NCI-H146 (cell line): ENCODE measurements around the gene RAMP3.
A peak's percentile ranks its signal among the peaks of the same experiment; 100 is the strongest.
"Not testable (repeated sequence)": the region's sequence is repeated elsewhere in the genome, so short reads cannot be mapped to it uniquely, and the experiment has no call there.

Experiments used
- DNase-seq: peaks from one replicate; lab custom pipeline; 2025; lab: John Stamatoyannopoulos, UW

The RAMP3 gene

DNA sequence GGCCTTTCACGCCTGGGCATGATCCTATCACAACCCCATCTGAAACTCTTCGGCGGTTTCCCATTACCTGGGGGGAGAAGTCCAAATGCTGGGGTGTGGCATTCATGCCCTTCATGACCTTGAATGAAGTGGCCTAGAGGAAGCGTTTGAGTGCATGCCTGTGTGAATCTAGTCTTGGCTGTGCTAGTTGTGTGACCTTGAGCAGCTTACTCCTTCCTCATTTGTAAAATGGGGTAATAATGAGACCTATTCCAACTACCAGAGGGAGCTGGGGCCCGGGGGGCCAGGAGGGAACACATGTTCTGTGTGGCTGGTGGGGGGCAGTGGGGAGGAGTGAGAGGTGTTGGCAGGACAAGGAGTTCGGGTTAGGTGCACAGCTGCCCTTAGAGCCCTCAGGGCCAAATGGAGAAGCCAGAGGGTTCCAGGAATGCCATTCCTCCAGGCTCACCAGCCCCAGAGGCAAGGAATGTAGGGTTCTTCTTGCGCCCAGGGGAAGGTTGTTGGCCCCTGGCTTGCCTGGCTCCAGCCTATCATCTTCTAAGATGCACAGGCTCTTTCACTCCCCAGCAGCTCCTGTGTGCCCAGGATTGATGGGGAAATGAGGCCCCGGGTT is 24.8 kb upstream of the RAMP3 start:
- no peak for DNase-seq

DNA sequence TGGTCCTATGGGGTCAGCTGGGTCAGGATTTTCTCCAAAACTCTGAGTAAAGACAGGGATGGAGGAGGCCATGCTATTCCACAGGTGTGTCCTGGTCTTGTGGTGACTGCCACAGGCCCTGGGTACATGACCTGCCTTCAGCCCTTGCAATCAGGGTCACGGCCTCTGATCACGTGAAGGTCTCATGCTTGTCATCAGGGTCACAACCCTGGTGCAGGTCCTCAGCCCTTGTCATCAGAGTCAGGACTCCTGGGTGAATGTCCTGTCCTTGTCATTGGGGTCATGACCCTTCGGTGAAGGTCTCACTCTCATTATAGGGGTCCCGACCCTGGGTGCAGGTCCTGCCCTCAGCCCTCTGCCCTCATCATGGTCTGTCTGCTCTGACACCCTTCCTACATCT is 24.2 kb upstream of the RAMP3 start:
- DNase-seq, result no peak

DNA sequence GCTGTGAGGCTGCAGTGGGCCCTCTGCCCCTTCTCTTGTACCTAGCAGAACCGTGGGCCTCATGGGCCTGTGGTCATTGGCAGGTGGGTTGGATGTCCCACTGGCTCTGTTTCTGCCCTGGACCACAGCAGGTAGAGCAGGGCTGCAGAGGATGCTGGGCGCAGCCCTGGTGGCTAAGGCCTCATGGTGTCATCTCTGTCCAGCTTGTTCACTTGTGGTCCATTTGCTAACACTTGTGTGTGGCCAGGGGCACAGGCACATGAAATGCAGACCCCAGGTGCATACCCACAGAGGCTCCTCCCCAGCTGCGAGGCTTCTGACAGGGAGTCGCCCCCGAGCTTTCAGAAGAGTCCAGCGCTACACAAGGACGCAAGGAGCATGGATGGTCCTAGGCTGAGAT is 23.7 kb upstream of the RAMP3 start:
- no peak for DNase-seq

DNA sequence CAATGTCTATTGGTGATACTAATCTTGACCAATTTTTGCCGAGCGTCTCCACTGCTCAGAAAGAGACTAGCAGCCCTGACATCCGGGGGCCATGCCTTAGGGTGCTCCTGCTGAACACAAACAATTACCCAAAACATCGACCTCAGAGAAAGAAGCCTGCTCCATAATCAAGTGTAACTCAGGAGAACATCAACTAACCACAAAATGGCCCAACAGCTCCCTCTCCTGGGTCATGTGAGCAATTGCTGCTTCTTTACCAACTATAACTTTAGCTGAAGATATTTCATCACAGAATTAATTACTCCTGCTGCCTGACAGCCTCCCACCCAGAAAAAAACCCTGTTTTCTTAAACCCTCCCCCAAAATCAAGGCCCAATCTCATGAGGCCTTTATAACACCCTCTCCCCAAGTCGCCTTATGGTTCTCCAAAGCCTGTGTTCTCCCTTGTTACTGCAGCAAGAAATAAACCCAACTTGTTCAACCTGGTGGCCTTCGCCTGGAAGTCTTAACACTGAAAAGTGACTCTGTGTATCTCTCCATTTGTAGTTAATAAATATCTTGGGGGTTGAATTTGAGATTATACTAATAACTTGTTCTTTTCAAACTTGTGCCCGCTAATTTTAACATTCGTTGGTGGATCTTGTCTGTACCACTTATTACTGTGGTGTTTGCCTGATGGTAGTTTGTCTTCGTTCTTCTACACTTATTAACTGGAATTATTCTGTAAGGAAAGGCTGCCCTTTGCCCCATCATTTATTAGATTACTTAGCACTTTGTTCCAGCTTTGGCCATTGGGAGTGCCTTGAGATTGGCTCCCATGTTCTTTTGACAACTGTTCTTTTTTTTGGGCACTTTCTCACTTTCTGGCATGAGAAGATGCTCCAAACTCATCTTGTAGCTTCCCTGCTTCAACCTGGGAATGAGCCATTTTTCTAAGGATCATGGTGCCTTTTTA is 21.2 kb upstream of the RAMP3 start:
- peak; percentile 64 for DNase-seq

DNA sequence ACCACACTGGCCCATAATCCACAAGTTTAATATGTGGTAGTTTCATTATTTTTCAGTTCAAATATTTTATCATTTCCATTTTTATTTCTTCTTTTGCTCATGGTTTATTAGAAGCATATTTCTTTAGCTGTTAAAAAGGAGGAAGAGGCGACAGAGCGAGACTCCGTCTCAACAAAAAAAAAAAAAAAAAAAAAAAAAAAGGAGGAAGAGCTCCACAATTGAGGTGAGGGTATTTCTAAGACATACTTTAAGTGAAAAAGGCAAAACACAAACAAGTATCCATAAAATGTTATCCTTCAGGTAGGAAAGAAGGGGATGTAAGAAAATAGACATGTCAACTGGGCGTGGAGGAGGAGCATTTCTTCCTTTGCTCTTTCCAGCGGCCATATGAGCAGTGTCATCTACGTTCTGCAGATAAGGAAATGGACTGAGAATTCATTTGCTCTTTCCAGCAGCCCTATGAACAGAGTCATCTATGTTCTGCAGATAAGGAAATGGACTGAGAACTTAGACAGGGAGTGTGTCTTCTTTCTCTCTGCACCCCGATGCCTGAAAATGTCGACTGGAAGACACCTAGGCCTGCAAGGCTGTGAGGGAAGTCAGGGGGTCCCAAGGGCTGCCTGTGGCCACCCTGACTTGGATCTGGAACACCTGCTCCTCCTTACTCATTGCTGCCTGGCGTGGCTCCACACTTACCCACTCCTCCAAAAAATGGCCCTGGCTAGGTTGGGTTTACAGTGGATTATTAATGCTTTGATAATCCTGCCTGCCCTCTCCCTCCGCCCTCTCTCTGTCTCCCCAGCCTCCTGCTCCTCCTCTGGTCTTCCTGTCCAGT is 18.9 kb upstream of the RAMP3 start:
- no peak for DNase-seq

DNA sequence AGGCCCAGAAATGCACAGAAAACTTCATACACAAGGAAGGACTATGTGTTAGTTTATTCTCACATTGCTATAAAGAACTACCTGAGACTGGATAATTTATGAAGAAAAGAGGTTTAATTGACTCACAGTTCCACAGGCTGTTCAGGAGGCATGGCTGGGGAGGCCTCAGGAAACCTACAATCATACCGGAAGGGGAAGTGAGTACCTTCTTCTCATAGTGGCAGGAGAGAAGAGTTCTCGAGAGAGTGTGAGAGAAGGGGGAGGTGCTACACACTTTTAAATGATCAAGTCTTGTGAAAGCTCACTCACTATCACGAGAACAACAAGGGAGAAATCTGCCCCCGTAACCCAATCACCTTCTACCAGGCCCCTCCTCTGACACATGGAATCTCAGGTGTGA is 16.8 kb upstream of the RAMP3 start:
- DNase-seq, result no peak

DNA sequence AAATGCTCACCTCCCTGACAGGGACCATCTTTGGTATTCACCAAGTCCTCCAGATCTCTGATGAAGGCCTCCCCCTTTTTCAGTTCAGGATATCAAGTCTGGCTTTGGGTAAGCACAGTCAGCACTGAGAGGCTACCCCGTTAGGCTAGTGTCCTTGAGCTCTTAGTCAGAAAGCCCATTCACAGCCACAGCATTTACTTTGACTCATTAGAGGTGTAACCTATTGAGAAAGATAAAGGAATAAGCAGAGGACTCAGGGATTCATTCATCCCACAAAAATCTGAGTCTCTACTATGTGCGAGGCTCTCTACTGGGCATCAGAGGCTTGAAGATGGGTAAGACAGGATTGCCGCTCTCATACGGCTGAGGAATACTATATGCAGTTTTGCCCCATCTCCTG is 14.0 kb upstream of the RAMP3 start:
- DNase-seq, result no peak

DNA sequence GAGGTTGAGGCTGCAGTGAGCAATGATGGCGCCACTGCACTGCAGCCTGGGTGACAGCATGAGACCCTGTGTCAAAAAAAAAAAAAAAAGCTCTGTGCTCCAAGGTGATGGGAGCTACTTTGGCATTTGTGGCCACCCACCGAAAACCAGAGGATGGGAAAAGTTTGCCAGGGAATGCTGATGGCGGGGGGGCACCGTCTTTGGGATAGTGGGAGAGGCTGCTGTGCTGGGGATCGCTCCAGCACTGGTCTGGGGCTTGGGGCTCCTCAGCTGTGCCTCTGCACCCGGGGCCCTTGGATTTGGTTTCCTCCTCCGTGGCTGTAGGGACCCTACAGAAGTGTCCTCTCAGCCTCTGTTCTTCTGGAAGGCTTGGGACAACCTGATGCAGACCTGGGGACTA is 11.7 kb upstream of the RAMP3 start:
- no peak for DNase-seq

DNA sequence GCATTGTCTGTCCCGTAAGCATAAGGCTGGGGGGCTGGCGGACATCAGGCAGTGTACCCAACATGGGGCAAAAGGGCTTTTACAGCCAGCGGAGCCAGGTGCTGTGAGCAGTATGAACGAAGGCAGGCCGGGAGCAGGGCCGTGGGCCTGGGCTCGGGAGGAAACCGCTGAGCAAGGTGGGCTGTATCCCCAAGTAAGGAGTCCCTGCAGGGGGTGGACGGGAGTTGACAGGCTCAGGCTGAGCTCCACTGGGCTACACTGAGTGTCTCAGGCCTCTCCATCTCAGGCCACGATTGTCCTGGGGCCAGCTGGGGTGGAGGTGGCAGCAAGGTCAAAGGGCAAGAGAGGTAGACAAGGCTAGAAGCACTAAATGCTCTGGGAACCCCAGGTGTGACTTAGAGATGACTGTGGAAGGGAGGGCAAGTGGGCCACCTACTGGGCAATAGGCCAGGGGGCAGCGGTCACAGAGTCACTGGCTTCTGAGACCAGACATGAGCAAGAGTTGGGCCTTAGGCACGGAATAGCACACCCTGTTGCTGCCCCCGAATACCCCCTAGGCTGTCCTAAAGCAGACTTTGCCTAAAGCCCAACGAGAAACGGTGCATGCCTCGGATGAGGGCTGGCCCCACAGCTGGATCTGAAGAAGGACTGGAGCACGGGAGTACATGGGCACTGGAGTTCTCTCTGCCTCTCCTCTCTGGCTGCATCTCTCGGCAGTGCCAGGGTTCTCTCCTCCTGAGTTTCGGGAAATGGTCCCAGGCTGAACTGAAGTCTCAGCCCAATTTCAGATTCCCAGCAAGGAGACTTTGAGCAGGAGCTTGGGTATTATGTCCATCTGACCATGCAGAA is 10.8 kb upstream of the RAMP3 start:
- no peak for DNase-seq

DNA sequence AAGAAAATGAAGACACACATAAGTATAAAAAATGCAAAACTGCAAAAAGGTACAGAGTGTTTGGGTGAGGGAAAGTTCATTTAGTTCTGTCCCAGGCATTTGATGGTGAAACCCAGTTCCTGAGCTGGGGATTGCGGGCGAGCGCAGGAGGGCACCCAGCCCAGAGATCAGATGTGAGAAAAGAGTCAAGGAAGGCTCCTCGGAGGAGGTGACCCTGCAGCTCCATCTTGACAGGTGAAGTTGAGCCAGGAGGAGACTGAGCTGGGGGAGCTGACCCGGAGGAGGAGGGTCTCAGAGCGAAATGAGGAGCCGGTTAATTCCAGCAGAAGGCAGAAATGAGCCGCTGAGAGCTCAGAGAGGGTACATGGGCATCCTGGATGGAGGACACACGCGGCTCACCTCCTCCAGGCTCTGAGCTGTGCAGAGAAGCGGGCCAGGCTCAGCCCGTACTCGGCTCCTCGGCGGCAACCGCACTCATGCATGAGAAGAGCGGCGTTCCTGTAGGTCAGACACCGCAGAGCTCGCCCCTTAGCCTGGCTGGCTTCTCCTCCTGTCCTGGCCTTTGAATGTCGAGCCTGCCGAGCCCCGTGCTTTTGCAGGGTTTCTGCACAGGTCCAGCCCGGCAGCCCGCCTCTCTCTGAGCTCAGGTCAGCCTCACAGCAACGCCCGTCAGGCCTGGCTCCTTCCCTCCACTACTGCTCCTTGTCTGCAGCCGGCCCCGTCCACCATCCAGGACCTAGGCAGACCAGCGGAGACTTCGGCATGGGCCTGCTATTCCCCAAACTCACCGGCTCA is 9.5 kb upstream of the RAMP3 start:
- DNase-seq, result no peak

DNA sequence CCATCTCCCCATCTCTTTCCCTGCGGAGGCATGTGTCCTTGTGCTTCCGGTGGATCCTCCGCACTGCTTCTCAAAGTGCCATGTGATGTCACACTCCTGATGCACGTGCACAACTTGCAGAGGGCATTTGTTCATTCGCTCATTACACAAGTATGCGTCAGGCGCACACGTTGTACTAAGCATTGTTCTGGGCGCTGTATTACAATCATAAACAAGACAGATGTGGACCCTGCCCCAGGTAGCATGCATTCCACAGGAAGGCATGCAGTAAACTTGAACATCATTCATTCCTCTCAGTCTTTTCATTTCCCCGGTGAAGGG is 9.0 kb upstream of the RAMP3 start:
- DNase-seq, result no peak

DNA sequence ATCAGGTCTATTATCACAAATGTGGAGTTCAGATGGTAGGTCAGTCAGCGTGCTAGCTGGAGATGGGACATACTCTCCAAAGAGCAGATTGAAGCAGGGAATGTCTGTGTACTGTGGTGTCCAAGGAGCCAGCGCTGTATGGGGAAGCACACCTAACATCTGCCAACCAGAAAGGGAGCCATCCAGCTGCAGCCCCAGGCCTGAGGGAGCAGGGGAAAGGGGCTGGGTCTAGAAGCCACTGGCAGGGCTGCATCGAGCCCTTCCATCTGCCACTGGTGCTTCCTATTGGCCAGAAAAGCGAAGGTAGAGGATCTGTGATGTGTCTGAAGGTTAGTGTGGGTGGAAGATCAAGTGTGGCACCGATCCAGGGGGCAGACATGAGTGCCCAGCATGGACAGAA is 8.0 kb upstream of the RAMP3 start:
- no peak for DNase-seq

DNA sequence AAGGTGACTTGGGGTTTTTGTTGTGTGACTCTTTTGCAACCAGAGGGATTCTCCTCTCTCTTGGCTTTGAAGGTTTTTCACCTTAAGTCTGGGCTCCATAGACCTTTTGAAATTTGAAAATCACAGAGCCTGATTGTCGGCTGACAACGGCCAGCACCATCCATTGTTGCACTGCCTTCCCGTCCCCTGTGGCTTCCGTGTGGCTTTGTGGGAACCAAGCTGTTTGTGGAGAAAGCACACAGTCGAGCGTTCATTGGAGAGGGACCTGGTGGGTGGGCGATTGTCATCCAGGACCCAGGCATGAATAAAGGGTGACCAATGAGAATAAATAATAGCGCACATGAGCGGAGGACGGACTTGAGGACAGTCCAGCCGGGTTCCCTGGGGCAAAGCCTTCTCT is 7.4 kb upstream of the RAMP3 start:
- no peak for DNase-seq

DNA sequence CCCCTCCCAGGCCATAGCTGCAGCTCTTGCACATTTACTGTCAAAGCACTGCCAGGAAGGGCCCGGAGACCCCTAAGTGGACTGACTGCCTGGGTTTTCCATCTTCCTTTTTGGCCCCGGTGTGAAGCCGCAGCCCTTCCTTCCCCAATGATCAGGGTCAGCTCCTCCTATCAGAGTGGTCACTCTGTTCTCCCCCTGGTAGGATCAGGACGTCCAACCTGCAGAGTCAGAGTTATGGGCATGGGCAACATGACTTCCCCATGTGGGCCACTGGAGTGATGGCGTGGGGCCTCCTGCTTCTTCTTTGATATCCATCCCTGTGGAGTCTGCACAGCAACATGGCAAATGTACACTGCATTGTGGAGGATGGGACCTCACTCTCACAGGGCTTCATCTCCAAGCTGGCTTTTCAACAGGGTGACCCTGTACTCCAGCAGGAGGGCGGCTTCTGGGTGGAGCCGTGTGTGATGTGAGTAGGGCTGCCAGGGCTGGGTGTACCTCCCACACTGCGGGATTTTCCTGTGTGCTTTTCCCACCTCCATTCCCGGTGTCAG is 6.4 kb upstream of the RAMP3 start:
- DNase-seq, result no peak

DNA sequence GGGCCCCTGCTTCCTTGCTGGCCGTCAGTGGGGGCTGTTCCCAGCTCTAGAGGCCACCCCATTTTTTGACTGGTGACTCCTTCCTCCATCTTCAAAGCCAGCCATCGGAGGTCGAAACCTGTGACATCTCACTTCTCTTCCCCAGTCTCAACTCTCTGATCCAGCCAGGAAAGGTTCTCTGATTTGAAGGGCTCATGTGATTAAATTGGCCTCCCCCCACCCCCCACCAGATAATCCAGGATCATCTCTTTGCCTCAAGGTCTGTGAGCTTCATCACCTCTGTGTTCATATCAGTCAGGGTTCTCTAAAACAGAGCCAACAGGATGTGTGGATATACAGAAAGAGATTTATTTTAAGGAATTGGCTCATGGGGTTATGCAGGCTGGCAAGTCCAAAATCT is 5.6 kb upstream of the RAMP3 start:
- DNase-seq, result no peak

DNA sequence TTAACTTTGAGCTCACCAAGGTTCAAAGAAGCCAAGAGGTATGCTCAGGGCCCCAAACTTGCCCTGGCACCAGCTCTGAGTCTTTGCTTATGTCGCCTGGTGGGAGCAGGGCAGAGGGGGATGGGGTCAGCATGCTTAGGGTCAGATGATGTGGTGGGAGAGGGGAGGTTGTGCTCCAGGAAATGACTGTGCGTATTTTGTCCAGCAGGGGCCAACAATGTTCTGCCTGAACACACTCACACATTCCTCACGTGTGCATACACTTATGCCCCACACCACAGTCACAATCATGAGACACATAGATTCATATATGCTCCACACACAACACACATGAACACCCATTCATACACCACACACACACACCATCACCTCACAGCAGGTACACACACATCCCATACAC is 4.4 kb upstream of the RAMP3 start:
- DNase-seq, result no peak

DNA sequence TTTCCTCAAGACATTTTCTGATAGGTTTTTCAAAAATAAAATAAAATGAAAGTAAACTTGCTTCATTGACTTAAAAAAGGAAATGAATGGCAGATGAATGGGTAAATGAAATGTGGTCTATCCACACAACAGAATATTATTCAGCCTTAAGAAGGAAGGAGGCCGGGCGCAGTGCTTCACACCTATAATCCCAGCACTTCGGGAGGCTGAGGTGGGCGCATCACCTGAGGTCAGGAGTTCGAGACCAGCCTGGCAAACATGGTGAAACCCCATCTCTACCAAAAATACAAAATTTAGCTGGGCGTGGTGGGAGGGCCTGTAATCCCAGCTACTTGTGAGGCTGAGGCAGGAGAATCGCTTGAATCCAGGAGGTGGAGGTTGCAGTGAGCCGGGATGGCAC is 3.7 kb upstream of the RAMP3 start:
- not testable (repeated sequence) for DNase-seq

DNA sequence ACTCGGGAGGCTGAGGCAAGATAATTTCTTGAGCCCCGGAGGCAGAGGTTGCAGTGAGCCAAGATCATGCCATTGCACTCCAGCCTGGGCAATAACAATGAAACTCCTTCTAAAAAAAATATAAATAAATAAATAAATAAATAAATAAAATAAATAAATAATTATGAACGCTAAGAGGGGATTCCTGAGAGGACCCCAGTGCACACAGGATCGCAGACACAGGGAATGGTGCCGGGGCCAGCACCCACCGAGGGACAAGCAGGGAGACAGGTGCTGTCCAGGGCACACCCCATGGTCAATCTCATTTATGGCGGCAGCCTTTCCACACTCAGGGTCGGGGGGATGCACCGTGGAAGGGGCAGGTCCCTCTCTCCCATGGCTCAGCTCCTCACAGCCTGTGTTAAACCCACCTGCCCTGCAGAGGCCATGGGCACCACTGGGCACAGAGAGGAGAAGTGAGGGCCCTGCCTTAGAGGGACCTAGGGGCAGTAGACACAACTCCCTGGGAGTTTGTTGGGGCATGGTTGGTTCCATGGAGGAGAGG is 2.2 kb upstream of the RAMP3 start:
- DNase-seq, result no peak

DNA sequence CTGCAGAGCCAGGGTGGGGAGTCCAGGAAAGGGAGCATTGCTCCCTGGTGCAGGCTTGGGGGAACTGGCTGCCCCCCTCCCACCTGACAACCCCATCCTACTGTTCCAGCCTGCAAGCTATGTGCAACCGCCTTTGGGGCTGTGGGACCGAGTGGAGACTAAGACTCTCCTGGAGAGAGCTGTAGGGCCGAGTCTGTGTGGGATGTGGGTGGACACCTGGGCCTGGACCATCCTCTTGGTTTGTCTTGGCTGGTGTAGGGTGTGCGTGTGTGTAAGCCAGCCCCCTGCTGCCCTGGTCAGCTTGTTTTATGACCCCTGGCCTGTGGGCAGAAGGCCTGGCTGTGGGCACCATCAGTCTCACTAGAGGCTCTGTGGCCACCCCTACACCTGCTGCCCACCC is 1.6 kb upstream of the RAMP3 start:
- no peak for DNase-seq

DNA sequence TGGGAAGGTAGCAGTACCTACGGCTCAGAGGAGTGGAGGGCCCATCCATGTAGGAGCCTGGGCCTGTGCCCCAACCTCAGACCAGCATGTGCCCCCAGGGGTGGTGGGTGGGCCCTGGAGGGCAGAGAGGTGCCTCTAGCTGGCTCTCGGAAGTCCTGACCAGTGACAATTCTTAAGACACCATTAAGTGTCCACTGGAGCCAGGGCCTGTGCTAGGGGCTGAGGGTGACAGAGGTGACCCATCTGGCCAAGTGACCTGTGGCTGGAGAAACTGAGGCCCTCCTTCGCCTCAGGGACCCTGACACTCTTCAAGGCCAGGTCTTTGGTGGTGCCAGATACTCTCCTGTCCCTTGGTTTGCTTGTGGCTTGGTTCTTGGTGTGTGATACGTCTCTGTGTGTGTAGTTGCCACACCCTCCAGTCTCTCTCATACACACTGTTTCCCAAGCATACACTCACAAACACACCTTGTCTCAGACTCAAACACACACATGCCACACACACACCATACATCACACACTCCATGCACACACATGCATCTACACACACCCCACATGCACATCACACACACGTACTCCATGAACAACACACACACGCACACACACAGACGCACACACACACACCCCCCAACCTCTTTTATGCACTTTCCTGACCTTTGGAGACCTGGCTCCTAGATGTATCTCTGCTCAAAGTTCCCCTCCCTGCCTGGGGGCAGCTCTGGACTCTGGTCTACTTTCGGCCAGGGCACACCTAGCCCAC is 897 bp upstream of the RAMP3 start:
- no peak for DNase-seq
